G401 (cell line): Measurements from ENCODE around the gene PLEKHG5. TPM values are rescaled to one million over a fixed set of nuclear protein-coding genes. Genes with fewer than 3 reads are reported as not detected.

Experiments
- DNase-seq: peaks from one replicate; pipeline ENCODE4 v3.0.0-alpha.2; 2015; ENCODE audit warnings: low spot score
- in situ Hi-C: cut with HindIII; loops from 2 replicates; pipeline ENCODE4 v1.10.0; 2016; ENCODE audit warnings: low sequenced_read_pairs, mixed read lengths
- total RNA-seq: library from RNA; depleted of rRNA; stranded (reverse); fragments of >200 nt; shearing (Covaris generic); gene quantifications from 2 replicates; pipeline ENCODE4 v1.2.3, GENCODE V29; 2014

The PLEKHG5 gene
- total RNA-seq, 1 experiment from 2014 or later: 8.6 TPM

GRCh38 chr1:6485168-6486101 is 6.0 kb downstream of the PLEKHG5 start:
- DNase-seq: no peak
- in situ Hi-C loops: no loop called here

DNA sequence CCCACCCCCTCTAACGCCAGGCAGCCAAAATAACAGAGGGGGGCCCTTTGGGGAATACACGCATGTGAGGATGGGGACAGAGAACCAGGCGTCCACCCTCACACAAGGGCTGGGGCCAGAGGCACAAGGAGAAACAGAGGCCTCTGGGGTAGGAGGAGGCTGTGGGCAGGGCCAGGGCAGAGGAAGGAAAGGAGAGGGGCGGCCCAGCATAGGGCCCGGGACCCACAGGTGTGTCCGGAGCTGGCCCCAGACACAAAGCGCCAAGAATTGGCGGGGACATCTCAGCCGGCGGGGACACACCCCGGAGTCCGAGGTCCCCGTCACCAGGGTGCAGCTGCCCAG is 6.7 kb downstream of the PLEKHG5 start:
- DNase-seq: peak; percentile 33
- in situ Hi-C loops: no loop called here

GRCh38 chr1:6483761-6484117 is 7.7 kb downstream of the PLEKHG5 start:
- no peak for DNase-seq
- in situ Hi-C loops: no loop called here

GRCh38 chr1:6483017-6483760 is 8.3 kb downstream of the PLEKHG5 start:
- DNase-seq: peak; percentile 99
- in situ Hi-C loops: no loop called here

GRCh38 chr1:6481820-6482219 is 9.6 kb downstream of the PLEKHG5 start:
- DNase-seq: no peak
- in situ Hi-C loops: no loop called here

DNA sequence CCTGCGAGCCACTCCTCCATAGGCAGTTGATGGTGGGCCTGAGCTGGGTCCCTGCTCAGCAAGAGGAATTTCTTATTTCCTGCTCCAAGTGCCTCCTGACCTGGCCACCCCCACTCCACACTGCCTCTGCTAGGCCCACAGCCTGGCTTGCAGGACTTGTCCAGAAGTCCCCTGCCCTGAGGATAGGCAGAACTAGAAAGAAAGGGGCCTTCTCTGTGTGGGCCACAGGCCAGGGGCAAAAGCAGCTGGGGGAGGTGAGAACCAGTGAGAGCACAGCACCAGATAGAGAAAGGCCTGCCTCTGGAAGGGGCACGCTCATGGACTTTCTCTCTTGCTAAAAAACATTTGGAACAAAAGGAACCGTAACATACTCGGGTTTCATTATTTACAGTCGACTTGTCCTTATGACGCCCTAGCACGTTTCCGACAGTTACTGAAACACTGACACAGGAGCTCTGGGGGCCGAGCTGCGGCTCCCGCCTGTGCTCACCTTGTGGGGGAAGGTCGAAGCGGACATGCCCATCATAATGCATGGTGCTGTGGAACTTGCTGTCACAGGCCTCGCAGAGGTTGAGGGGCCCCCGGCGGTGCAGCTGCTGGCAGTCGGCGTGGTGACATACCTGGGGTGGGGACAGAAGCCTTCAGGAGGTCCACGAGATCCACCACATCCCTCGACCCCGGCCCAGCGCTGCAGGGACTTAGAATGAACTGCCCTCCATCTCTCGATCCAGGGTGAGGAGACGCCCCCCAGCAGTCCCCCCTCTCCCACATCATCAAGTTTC is 14.2 kb downstream of the PLEKHG5 start:
- no peak for DNase-seq
- in situ Hi-C loops: no loop called here

DNA sequence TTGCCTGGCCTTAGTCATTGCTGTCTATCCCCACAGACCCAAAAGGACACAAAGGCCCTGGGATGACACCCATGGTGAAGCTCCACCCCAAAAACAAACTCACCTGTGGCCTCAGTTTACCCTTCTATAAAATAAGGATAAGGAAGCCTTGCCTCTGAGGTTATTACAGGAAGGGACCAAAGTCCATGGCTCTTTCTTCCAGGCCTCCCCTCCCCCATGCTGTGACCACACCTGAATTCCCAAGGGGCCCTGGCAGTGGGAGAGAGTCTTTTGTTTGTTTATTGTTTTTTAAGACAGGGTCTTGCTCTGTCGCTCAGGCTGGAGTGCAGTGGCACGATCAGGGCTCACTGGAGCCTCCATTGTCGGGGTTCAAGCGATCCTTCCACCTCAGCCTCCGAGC is 15.0 kb downstream of the PLEKHG5 start:
- in situ Hi-C loops: no loop called here
- no peak for DNase-seq

DNA sequence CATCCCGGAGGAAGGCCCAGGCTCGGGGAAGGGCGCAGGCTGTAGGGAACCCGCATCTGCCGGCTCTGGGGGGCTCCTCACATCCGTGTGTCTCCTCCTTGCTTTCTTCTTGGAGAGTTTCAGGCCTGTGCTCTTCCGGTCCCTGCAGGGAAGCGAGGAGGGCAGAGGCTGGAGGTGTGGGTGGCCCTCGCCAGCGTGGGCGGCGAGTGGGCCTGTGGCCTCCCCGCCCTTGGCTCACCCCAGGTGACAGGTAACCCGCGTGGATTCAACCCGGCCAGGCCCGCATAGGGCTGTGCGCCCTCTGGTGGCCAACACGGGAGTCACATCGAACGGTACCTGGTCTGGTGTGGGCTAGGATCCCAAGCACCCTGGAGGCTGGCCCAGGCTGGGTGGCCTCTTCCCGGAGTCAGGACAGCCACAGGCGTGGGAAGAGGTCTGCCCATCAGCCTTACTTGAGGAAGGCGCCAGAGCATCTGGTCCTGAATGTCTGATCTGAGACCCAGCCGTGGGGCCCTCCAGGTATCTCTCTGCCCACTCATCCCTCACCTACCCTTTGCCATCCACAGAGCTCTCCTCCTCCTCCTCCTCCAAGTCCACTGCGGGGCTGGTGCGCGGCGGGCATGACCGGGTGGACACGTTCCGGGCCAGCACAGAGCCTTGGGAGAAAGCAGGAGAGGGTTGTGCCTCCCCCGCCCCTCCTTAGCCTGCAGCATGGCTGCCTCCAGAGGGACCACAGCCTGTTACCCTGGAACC is 15.9 kb downstream of the PLEKHG5 start:
- peak; percentile 69 for DNase-seq
- in situ Hi-C loops: no loop called here

- in situ Hi-C loops: no loop called here
- no peak for DNase-seq
These were observed 16.6 kb downstream of the PLEKHG5 start for GRCh38 chr1:6474815-6475282.

DNA sequence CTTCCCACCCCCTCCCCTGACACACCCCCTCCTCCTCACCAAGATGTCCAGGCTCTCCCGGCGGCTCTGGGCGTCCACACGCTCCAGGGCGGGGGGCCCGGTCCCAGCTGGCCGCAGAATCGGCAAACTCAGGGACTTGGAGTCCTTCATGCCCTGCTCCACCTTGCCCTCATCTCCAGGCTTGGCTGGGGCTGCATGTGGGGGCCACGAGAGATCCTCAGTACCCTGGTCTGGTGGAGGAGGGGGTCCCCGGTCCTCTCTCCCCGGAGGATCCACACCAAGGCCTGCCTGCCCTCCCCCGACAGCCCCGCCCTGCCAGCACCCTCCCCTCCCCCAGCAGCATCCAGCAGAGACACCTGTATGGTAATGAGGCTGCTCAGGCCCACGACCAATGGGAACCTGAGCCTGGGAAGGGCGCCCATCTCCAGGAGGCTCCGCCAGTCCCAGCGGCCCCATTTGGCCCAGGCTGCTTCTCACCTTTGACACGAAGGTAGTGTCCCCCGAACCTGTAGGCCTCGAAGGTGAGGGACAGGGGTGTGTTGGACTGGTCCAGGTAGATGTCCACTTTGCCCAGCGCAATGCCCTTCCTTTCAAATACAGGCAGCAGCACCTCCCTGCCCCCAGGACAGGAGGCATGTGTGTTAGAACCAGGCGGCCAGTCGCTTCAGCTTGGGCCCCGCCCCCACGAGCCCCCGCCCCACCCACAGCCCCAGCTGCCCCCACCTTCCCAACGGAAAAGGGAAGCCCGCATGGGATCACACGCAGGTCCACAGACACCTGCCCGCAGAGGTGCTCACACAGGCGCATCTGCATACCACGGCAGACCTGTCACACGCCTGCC is 17.3 kb downstream of the PLEKHG5 start:
- no peak for DNase-seq
- in situ Hi-C loops: no loop called here

- in situ Hi-C loops: no loop called here
These were observed 18.3 kb downstream of the PLEKHG5 start for GRCh38 chr1:6473156-6473555.

DNA sequence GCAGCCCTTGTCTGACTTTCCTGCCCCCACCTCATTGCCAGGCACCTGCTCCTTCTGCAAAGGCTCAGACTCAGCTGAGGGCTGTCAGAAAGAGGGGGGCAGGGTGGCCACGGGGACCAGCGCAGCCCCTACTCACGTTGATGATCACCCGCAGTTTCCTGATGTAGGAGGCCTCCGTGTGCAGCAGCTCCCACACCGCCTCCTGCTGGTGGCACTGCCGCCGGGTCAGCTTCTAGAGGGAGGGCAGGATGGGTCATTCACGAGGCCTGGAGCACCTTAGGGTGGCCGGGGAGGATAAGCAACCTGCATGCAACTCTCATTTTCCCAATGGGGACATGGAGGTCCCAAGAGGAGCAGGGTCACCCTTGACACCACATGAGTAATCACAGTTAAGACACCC is 19.1 kb downstream of the PLEKHG5 start:
- no peak for DNase-seq
- in situ Hi-C loops: no loop called here

More at GRCh38 chr1:6473156-6473555, 18.3 kb downstream of the PLEKHG5 start:
- DNase-seq: no peak

- in situ Hi-C loops: no loop called here
- DNase-seq: no peak
These were observed 19.5 kb downstream of the PLEKHG5 start for GRCh38 chr1:6471970-6472368.

GRCh38 chr1:6471086-6471969 is 20.1 kb downstream of the PLEKHG5 start:
- in situ Hi-C loops: no loop called here
- DNase-seq: no peak

DNA sequence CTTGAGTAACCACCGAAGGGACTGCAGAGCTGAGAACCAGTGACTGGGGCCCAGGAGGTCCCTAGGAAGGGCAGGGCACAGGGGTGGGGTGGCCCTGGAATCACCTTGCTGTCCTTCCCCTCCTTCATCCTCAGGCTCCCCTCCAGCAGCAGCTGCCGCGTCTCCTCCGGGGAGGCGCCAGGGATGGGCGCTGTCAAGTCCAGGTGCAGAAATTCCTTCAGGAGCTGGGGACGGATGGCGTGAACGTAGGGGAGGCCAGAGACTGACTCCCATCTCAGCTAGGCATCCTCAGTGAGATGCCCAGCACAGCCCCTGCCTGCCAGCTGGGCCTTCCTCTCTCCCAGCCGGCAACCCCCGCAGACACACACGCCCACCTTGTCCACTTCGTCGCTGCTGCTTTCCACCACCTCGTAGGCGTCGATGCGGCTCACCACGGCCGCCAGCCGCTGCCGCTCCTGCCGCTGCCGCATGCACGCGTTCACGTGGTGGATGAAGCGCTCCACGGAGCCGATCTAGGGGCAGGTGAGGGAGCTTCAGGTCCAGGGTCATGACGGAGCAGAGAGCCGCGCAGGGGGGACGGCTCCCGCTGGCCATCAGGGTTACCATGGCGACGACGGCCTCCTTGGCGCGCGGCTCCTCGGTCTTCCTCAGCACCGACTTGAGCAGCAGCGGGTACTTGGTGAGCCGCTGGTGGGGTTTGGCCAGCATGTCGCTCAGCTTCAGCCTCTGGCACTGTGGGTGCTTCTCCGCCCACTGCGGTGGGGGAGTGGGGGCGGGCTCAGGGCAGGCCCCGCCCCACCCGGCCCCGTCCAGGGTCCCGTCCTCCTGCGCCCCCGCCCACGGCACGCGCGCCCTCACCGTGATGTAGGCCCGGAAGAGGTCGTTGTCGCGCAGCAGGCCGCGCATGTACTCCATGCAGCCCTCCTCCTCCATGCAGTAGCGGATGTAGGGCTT is 21.1 kb downstream of the PLEKHG5 start:
- DNase-seq: no peak
- in situ Hi-C loops: no loop called here

- no peak for DNase-seq
- in situ Hi-C loops: no loop called here
These were observed 22.6 kb downstream of the PLEKHG5 start for GRCh38 chr1:6468729-6469461.
